IPS-20b (cell line): Measurements from ENCODE around the gene CHTF18.
"Not testable (repeated sequence)": the region's sequence is repeated elsewhere in the genome, so short reads cannot be mapped to it uniquely, and the experiment has no call there.

Source experiments
- H3K27ac ChIP-seq: one replicate; pipeline ENCODE4 v1.5.1; 2013; ENCODE audit warnings: low read length
- H3K27me3 ChIP-seq: 2 replicates; pipeline ENCODE4 v1.6.1; 2013; ENCODE audit warnings: mild to moderate bottlenecking, low read length, inconsistent platforms; ENCODE audit not compliant: insufficient read depth
- H3K36me3 ChIP-seq: 2 replicates; pipeline ENCODE4 v1.6.1; 2013; ENCODE audit warnings: low read depth, mild to moderate bottlenecking, inconsistent platforms, low read length, moderate library complexity; ENCODE audit not compliant: insufficient read depth
- H3K4me1 ChIP-seq: 2 replicates; pipeline ENCODE4 v1.6.1; 2013; ENCODE audit warnings: mild to moderate bottlenecking, control low read depth, inconsistent platforms, low read length, moderate library complexity; ENCODE audit not compliant: insufficient read depth
- H3K4me3 ChIP-seq: 2 replicates; pipeline ENCODE4 v1.5.1; 2013; ENCODE audit warnings: mild to moderate bottlenecking, low read length, inconsistent platforms
- H3K9ac ChIP-seq: 2 replicates; pipeline ENCODE4 v1.6.1; 2013; ENCODE audit warnings: low read depth, mild to moderate bottlenecking, inconsistent platforms, low read length, moderate library complexity
- H3K9me3 ChIP-seq: 2 replicates; pipeline ENCODE4 v1.6.1; 2013; ENCODE audit warnings: mild to moderate bottlenecking, low read depth, low read length, inconsistent platforms; ENCODE audit not compliant: insufficient read depth

The CHTF18 gene

GRCh38 chr16:818592-818991 is 30.2 kb downstream of the CHTF18 start:
- no peak overlapping the region for H3K27ac ChIP-seq
- no peak overlapping the region for H3K9ac ChIP-seq
- no peaks in the 10 kb centered on the region for H3K9me3 ChIP-seq
- H3K4me1 ChIP-seq: no peaks in the 10 kb centered on the region; the same call in 1 of the 2 replicates
- H3K36me3 ChIP-seq: no peaks in the 10 kb centered on the region
- no peak overlapping the region for H3K4me3 ChIP-seq
- peaks cover 4% of the 10 kb centered on the region; the same call in 1 of the 2 replicates for H3K27me3 ChIP-seq

DNA sequence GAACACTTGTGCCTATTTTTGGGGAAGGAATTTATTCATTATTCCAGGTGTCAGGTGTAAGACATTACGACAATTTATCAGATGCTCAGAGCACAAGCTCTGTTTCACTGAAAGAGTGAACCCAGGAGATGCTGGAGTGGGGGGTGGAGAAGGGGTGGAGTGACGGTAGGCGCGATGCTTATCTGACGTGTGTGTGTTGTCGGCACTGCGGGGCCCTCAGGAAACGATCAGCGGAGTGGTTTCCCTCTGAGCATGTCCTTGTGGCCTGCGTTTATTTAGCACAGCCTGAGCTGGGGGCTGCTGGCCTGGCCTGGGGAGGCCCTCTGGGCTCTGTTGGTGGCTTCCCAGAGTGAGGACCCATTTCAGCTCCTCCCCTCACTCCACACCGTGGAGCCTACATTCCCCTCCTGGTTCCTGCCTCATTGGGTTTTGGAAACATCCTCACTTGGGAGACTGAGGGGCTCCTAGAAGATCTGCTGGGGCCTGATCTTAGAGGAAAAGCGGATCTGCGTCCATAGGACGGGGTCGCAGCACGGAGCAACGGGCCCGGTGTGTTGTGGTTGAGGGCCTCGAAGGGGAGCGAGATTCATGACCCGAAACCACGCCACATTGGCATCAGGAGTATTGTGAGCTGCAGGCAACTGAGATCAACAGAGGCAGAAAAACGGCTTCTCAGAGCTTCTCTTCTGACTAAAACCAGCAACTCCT is 31.1 kb downstream of the CHTF18 start:
- no peaks in the 10 kb centered on the region for H3K27me3 ChIP-seq
- H3K4me3 ChIP-seq: no peak overlapping the region
- H3K27ac ChIP-seq: no peak overlapping the region
- H3K36me3 ChIP-seq: no peaks in the 10 kb centered on the region
- no peaks in the 10 kb centered on the region for H3K4me1 ChIP-seq
- H3K9ac ChIP-seq: no peak overlapping the region
- no peaks in the 10 kb centered on the region for H3K9me3 ChIP-seq

GRCh38 chr16:820044-820408 is 31.6 kb downstream of the CHTF18 start:
- not testable (repeated sequence) for H3K27me3 ChIP-seq, H3K9ac ChIP-seq, H3K36me3 ChIP-seq, H3K27ac ChIP-seq, H3K4me3 ChIP-seq, H3K9me3 ChIP-seq, H3K4me1 ChIP-seq

DNA sequence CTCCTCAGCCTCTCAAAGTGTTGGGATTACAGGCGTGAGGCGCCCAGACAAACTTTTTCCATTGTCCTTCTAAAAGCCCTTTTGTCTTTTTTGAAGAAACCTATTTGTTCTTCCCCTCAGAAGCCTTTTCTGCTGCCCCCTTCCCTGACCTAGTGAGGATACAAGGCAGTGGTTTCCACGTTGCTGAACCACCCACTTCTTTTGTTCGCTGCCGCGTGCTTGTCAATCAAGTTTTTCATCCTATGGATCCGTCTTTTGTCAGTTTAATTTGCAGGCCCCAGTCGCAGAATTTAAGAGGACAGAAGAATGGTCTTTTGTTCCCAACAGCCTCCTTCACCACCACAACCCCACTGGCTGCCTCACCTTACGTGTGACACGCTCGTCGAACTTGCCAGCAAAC is 32.3 kb downstream of the CHTF18 start:
- no peaks in the 10 kb centered on the region for H3K27me3 ChIP-seq
- H3K27ac ChIP-seq: no peak overlapping the region
- no peaks in the 10 kb centered on the region for H3K36me3 ChIP-seq
- no peak overlapping the region for H3K4me3 ChIP-seq
- no peaks in the 10 kb centered on the region for H3K9me3 ChIP-seq
- H3K4me1 ChIP-seq: no peaks in the 10 kb centered on the region
- H3K9ac ChIP-seq: no peak overlapping the region

DNA sequence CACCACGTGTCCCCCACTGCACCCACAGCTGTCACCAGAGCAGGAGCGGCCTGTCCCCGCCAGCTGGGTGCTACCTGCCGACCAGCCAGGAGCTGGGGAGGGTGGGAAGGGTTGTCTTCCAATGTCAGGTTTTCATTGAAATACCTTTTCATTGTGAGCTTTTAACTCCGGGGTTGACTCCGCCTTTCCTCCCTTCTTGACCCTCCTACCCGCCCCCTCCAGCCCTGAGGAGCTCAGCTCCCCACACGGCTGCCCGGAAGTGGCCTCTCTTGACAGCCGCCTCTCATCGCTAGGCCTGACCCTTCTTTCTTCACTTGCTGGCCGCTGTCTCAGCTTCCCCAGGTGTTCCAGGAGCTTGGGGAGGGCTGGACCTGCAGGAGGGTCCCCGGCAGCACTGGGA is 33.3 kb downstream of the CHTF18 start:
- no peaks in the 10 kb centered on the region for H3K36me3 ChIP-seq
- H3K9ac ChIP-seq: no peak overlapping the region
- no peak overlapping the region for H3K4me3 ChIP-seq
- H3K27me3 ChIP-seq: no peaks in the 10 kb centered on the region
- H3K4me1 ChIP-seq: no peaks in the 10 kb centered on the region
- no peaks in the 10 kb centered on the region for H3K9me3 ChIP-seq
- H3K27ac ChIP-seq: no peak overlapping the region

GRCh38 chr16:822174-822908 is 33.9 kb downstream of the CHTF18 start:
- no peaks in the 10 kb centered on the region for H3K27me3 ChIP-seq
- no peak overlapping the region for H3K27ac ChIP-seq
- H3K36me3 ChIP-seq: no peaks in the 10 kb centered on the region
- no peaks in the 10 kb centered on the region for H3K9me3 ChIP-seq
- no peaks in the 10 kb centered on the region for H3K4me1 ChIP-seq
- no peak overlapping the region for H3K9ac ChIP-seq
- H3K4me3 ChIP-seq: no peak overlapping the region

DNA sequence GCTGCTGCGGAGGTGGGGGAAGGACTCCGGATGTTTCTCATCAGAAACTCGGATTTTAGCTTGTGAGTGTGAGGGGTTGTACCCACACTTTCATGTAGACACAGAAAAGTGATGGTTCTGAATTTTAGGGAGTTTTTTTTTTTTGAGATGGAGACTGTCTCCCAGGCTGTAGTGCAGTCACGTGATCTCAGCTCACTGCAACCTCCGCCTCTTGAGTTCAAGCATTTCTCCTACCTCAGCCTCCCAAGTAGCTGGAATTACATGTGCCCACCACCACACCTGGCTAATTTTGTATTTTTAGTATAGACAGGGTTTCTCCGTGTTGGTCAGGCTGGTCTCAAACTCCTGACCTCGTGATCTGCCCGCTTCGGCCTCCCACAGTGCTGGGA is 34.5 kb downstream of the CHTF18 start:
- Histone ChIP-seq H3K36me3 (no peaks in the 10 kb centered on the region), H3K27me3 (no peaks in the 10 kb centered on the region), H3K9me3 (no peaks in the 10 kb centered on the region), H3K27ac (no peak overlapping the region), H3K4me3 (no peak overlapping the region), H3K4me1 (no peaks in the 10 kb centered on the region), H3K9ac (no peak overlapping the region)

DNA sequence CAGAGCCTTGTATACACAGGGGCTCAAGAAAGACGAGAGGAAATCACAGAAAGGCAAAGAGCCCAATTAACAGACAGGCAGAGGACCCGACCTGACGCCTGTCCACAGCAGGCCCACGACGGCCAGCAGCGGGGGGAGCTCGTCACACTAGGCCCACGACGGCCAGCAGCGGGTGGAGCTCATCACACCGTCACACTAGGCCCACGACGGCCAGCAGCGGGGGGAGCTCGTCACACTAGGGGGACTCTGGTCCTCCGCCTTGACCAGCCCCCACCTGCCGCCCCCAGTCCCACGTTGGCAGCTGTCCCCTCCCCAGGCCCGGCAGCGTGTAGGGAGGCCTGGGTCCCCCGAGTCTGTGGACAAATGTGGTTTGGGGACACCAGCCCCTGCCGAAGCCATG is 35.8 kb downstream of the CHTF18 start:
- H3K9ac ChIP-seq: no peak overlapping the region
- no peaks in the 10 kb centered on the region for H3K36me3 ChIP-seq
- H3K27ac ChIP-seq: no peak overlapping the region
- no peak overlapping the region for H3K4me3 ChIP-seq
- H3K27me3 ChIP-seq: no peaks in the 10 kb centered on the region
- H3K4me1 ChIP-seq: no peaks in the 10 kb centered on the region
- no peaks in the 10 kb centered on the region for H3K9me3 ChIP-seq

DNA sequence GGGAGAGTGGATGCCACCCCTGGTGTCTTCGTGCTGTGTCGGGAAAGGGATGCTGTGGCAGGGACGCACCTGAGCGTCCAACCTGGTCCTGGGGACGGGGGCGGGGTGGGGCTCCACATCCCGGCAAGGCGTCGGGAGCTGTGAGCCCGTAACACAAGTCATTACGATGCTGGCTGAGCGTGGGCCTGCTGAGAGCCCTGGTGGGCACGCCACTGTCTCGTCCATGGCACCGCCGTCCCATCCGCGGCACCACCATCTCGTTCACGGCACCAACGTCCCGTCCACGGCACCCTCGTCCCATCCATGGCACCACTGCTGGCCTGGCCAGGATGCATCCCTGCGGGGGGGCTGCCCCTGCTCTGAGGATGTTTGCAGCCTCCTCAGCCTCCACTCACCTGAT is 36.2 kb downstream of the CHTF18 start:
- Histone ChIP-seq H3K36me3 (no peaks in the 10 kb centered on the region), H3K27me3 (no peaks in the 10 kb centered on the region), H3K27ac (no peak overlapping the region), H3K9me3 (no peaks in the 10 kb centered on the region), H3K9ac (no peak overlapping the region), H3K4me1 (no peaks in the 10 kb centered on the region), H3K4me3 (no peak overlapping the region)

GRCh38 chr16:825341-826061 is 37.1 kb downstream of the CHTF18 start:
- H3K27me3 ChIP-seq: no peaks in the 10 kb centered on the region
- no peak overlapping the region for H3K9ac ChIP-seq
- no peaks in the 10 kb centered on the region for H3K9me3 ChIP-seq
- no peak overlapping the region for H3K27ac ChIP-seq
- no peaks in the 10 kb centered on the region for H3K36me3 ChIP-seq
- no peaks in the 10 kb centered on the region for H3K4me1 ChIP-seq
- H3K4me3 ChIP-seq: no peak overlapping the region

GRCh38 chr16:827513-827912 is 39.1 kb downstream of the CHTF18 start:
- Histone ChIP-seq H3K4me3 (no peak overlapping the region), H3K27ac (no peak overlapping the region), H3K27me3 (no peaks in the 10 kb centered on the region), H3K9ac (no peak overlapping the region), H3K4me1 (no peaks in the 10 kb centered on the region), H3K36me3 (no peaks in the 10 kb centered on the region), H3K9me3 (no peaks in the 10 kb centered on the region)

DNA sequence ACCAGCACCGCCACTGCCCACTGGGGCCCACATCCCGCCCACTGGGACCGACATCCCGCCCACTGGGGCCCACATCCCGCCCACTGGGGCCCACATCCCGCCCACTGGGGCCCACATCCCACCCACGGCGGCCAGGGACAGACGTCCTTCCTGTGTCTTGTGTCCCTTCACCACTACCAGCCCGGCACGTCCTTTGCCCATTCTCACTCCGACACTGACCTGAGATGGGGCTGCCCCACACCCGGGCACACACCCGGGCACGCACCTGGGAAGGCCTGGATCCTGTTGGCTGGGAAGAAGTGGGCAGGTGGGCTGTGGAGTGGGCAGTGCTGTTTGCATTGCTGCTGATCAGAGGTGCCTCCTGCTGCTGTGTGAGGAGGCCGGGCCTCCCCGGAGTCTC is 40.5 kb downstream of the CHTF18 start:
- Histone ChIP-seq H3K9ac (no peak overlapping the region), H3K36me3 (no peaks in the 10 kb centered on the region), H3K4me1 (no peaks in the 10 kb centered on the region), H3K4me3 (no peak overlapping the region), H3K27me3 (no peaks in the 10 kb centered on the region), H3K9me3 (no peaks in the 10 kb centered on the region), H3K27ac (no peak overlapping the region)
